ENCODE results near the gene ARHGEF39.

ARHGEF39 gene

GRCh38 chr9:35664531-35665470, at the start of gene ARHGEF39:
Gene ARHGEF39, minus strand, starts transcription at chr9:35665195. Its CDS starts 26 bp downstream, at chr9:35665169.
- peak; percentile 60 for DNase-seq

GRCh38 chr9:35714123-35714522, 49.1 kb upstream of the ARHGEF39 start:
- DNase-seq, result no peak

GRCh38 chr9:35713578-35713977, 48.6 kb upstream of the ARHGEF39 start:
- DNase-seq, result no peak

- DNase-seq, result no peak
Measured at GRCh38 chr9:35712762-35713400, 47.9 kb upstream of the ARHGEF39 start.

- no peak for DNase-seq
Measured at GRCh38 chr9:35711501-35712428, 46.8 kb upstream of the ARHGEF39 start.

- DNase-seq, result no peak
Measured at GRCh38 chr9:35710818-35711500, 46.0 kb upstream of the ARHGEF39 start.

- DNase-seq, result no peak
Measured at GRCh38 chr9:35708146-35708545, 43.2 kb upstream of the ARHGEF39 start.

- DNase-seq, result no peak
Measured at GRCh38 chr9:35706951-35707350, 42.0 kb upstream of the ARHGEF39 start.

GRCh38 chr9:35705836-35706430, 40.9 kb upstream of the ARHGEF39 start:
- DNase-seq, result no peak

- DNase-seq, result no peak
Measured at GRCh38 chr9:35705372-35705771, 40.4 kb upstream of the ARHGEF39 start.

GRCh38 chr9:35703906-35704672, 39.1 kb upstream of the ARHGEF39 start:
- DNase-seq, result no peak

- no peak for DNase-seq
Measured at GRCh38 chr9:35702696-35703095, 37.7 kb upstream of the ARHGEF39 start.

GRCh38 chr9:35700942-35701341, 35.9 kb upstream of the ARHGEF39 start:
- DNase-seq, result no peak

GRCh38 chr9:35700031-35700430, 35.0 kb upstream of the ARHGEF39 start:
- no peak for DNase-seq

- no peak for DNase-seq
Measured at GRCh38 chr9:35698231-35698630, 33.2 kb upstream of the ARHGEF39 start.

GRCh38 chr9:35697486-35697885, 32.5 kb upstream of the ARHGEF39 start:
- no peak for DNase-seq

GRCh38 chr9:35696520-35697215, 31.7 kb upstream of the ARHGEF39 start:
- peak; percentile 61 for DNase-seq

- no peak for DNase-seq
Measured at GRCh38 chr9:35695943-35696401, 31.0 kb upstream of the ARHGEF39 start.

- DNase-seq, result no peak
Measured at GRCh38 chr9:35691757-35692301, 26.8 kb upstream of the ARHGEF39 start.

- no peak for DNase-seq
Measured at GRCh38 chr9:35691334-35691650, 26.3 kb upstream of the ARHGEF39 start.
